HG03064 (cell line): ENCODE data around the gene SMG7.

Experiments used
- ATAC-seq: cut with Tn5 transposase; IDR thresholded peaks from one replicate; pipeline ENCODE4 v1.9.1; 2021; ENCODE audit warnings: low read depth; ENCODE audit not compliant: unreplicated experiment

The SMG7 gene

GRCh38 chr1:183508694-183509093, 36.4 kb downstream of the SMG7 start:
- no peak for ATAC-seq

GRCh38 chr1:183512450-183512849, 40.2 kb downstream of the SMG7 start:
- no peak for ATAC-seq

- ATAC-seq, result no peak
These were observed 41.9 kb downstream of the SMG7 start for GRCh38 chr1:183514235-183514634.

- no peak for ATAC-seq
These were observed 42.8 kb downstream of the SMG7 start for GRCh38 chr1:183515002-183515689.

- no peak for ATAC-seq
These were observed 44.4 kb downstream of the SMG7 start for GRCh38 chr1:183516725-183517124.

DNA sequence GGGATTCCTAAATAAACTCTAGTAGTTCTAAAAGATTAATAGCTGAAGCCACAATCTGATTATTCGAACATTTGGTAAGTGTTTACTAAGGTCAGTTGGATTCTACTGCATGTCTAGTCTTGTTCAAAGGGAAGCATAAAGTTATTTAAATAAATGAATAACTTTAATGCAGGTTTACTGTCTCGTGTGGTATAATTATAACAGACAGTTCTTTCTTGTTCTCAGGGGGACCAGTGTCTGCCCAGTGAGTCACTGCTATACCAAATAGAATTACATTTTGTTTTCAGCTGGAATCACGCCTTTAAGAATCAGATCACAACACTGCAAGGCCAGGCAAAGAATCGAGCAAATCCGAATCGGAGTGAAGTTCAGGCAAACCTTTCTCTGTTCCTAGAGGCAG, 45.1 kb downstream of the SMG7 start:
- no peak for ATAC-seq

DNA sequence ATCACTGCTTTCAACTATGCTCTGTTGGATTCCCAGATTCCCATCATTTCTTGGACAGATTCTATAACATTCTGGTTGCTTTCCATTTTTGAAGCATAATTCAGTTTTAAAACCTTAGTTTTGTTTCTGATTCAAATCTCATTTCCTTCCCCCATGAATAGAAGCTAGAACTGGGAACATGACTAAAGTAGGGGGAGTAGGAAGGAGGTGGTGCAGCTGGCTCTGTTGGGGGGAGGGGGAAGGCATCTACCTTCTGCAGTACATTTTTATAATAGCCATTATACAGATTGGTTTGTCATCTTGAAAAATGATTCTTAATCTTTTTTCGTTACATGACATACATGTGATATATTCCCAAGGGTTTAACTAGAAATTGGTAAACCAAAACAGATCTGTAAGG, 48.1 kb downstream of the SMG7 start:
- ATAC-seq, result no peak

DNA sequence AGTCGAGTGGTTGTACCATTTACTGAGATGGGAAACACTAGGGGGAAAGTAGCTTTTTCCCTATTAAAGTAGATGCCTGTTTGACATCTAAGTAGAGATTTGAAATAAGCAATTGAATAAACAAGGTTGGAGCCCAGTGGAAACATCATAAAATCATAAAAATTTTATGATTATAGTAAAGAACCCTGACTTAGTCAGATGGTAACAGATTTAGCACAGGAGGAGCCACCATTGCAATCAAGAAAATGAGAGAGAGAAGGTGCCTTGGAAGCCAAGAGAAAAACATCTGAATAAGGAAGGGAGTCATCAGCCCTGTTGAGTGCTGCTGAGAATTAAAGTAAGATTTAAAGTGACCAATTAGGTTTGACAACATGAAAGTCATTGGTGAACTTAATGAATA, 49.8 kb downstream of the SMG7 start:
- no peak for ATAC-seq

- no peak for ATAC-seq
These were observed 56.3 kb downstream of the SMG7 start for GRCh38 chr1:183528577-183528976.

DNA sequence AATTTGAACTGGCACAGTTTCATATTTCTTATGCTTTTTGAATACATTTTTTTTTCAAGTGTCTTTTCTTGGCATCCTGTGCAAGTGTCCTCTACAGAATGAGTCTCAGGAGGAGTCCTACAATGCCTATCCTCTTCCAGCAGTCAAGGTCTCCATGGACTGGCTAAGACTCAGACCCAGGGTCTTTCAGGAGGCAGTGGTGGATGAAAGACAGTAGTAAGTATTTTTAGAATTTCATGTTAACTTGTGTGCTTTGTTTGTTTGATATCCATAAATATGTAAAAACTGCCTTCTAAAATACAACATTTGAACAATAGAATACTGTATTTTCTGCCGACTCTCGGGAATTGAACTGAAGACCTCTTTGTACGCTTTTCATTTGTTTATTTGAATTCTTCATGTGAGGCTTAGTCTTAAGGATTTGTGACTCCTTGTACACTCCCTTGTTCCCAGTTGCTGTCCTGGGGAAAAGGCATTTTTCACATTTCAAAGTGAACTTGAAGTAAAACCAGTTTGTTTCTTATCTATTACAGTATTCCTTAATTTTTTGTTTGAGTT, 61.4 kb downstream of the SMG7 start:
- ATAC-seq, result no peak

DNA sequence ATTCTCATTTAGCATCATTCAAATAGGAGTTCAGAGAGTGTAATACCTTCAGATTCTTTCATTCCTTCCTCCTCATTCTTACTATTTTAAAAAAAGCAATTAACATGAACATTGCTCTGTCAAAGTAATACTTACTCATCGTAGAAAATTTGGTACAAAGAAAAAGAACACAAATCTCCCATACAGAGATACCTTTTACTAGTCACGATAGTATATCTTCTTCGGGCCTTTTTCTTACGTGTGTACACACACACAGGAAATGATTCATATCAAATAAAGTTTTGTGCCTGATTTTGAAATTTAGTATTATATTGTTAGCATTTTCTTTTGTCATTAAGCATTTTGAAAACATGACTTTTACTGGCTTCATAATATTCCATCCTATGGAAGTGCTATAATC, 65.1 kb downstream of the SMG7 start:
- no peak for ATAC-seq

DNA sequence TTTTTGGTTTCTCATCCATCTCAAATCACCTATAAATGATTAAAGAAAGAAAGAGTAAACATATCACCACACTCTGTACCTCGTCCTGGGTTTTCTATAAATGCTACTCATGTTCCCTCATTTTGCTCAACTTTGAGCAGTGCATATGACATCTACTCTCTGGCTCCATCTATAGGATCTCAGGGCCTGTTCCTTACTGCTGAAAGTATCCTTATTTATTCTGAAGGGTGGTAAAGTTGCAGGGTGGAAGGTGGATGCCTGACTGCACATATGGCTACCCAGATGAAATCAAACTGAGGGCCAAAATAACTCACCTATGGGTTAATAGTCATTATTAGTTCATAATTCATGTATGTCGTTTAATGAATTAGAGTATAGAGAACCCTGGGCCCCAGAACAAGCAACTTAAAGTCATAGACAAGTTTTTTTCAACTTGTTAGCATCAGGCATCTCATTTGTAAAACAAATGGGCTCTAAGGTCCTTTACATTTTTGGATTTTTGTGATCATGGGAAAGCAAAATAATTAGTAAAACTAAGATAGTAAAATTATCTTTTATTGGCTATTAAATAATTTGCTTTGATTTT, 71.4 kb downstream of the SMG7 start:
- ATAC-seq, result no peak

- no peak for ATAC-seq
These were observed 72.4 kb downstream of the SMG7 start for GRCh38 chr1:183544598-183545297.

DNA sequence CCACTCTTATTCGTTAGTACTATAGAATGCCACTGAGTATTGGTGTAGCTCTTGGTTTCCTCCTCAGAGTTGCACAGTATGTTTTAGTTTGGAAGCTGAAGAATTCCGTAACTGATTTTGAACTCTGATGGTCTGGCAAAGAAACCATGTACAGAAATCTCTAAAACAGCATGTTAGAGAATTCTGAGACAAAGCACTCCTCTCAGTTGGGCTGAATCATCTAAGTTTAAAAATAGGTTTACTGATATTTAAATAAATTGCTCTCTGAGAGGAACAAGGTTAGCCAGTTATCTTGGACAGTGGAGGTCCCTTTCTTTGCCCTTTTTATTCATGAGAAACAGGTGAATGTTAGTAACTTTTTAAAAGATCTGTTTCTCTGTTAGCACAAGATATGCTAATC, 74.1 kb downstream of the SMG7 start:
- no peak for ATAC-seq

- no peak for ATAC-seq
These were observed 75.8 kb downstream of the SMG7 start for GRCh38 chr1:183548116-183548515.

- ATAC-seq, result no peak
These were observed 78.6 kb downstream of the SMG7 start for GRCh38 chr1:183550915-183551314.

GRCh38 chr1:183551924-183552323, 79.6 kb downstream of the SMG7 start:
- ATAC-seq, result no peak

- no peak for ATAC-seq
These were observed 80.1 kb downstream of the SMG7 start for GRCh38 chr1:183552441-183552840.

GRCh38 chr1:183552891-183553290, 80.6 kb downstream of the SMG7 start:
- ATAC-seq, result no peak

DNA sequence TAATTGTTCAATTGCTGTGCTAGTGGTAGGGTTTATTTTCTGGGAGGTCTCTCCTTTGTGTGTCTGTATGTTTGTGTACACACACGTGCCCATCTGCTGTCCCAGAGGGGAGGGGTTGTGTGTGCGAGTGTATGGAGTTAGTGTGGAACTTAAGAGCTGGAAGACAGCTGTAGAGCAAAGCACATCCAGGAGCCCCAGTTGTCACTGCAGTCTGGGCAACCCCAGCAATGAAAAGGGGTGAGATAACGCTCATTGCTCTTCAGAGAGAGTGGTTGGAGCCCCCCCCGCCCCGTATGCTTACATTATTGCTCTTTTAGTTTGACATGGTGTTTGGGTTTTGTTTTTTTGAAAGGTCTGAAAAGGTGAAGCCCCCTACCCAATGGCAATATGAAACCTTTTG, 81.0 kb downstream of the SMG7 start:
- no peak for ATAC-seq

DNA sequence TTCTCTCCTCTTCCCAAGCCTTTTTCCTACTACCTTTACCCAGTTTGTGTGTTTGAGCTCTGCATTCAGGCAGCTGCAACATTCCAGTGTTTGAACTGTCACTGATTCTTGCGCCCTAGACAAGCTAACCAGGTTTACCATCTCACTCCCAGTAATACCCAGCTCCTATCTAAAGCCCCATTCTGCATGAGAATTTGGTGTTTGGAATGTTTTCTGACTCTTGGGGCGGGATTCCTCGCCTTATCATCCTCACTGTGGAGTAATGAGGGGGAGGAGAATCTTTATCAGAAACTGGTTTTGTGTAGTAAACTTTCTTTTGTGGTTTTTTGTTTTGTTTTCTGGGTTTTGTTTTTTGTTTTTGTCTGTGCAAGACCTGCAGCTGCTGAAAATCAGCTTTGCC, 81.5 kb downstream of the SMG7 start:
- ATAC-seq, result no peak

DNA sequence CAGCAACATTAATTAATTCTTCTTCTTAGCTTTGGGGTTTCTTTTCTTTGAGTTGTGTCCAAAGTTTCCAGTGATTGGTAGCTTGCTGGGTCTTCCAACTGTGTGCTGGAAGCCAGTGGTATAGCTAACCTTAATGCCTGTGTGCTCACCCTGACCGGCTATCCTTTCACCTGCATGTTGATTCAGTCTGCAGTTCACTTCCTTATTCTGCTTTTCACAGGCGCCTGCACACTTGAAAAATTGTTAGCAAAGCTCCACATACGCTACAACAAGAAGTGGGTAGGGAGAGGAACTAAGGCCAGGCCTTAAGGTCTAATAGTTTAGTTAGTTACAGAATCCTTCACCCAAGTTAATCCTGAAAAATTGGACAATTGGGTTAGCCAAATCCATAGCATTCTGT, 82.3 kb downstream of the SMG7 start:
- no peak for ATAC-seq
